ENCODE results near the gene POLR2A.

The POLR2A gene

DNA sequence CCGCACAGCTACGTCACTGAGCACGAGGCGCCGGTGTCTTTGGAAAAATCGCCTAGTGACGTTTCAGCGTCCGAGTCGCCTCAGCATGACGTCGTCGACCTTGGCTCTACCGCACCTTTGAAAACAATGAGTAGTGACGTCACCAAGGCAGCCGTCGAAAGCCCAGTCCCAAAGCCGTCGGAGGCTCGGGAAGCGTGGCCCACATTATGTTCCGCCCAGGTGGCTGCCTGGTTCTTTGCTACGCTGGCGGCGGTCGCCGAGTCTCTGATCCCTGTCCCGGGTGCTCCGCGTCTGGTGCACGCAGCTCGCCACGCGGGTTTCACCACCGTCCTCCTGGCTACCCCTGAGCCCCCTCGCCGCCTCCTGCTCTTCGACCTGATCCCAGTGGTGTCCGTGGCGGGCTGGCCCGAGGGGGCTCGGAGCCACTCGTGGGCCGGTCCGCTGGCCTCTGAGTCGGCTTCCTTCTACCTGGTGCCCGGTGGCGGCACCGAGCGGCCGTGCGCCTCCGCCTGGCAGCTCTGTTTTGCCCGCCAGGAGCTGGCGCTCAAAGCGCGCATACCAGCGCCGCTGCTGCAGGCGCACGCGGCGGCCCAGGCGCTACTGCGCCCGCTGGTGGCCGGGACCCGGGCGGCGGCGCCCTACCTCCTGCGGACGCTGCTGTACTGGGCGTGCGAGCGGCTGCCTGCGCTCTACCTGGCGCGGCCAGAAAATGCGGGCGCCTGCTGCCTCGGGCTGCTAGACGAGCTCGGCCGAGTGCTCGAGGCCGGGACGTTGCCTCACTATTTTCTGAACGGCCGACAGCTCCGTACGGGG, 47.4 kb upstream of the POLR2A start (continued):
- TF ChIP-seq KLF10 (tag by site-specific recombination; IDR thresholded peaks at IDR 0.05) (peak; percentile 45; the same call in 1 of the 2 replicates), ZNF324 (tag by site-specific recombination; IDR thresholded peaks at IDR 0.05) (no peak), ZNF335 (tag by site-specific recombination; conservative IDR thresholded peaks at IDR 0.05) (peak; percentile 71), ZNF184 (tag by site-specific recombination; IDR thresholded peaks at IDR 0.05) (no peak), ZNF2 (tag by site-specific recombination; IDR thresholded peaks at IDR 0.05) (peak; percentile 23; the same call in 1 of the 2 replicates), OSR2 (tag by site-specific recombination; IDR thresholded peaks at IDR 0.05) (peak; percentile 55; the same call in 1 of the 2 replicates), EGR2 (tag by site-specific recombination; IDR thresholded peaks at IDR 0.05; ENCODE audit: low read depth) (no peak), HOXA7 (CRISPR knock-in tag; IDR thresholded peaks at IDR 0.05; ENCODE audit: borderline replicate concordance) (no peak), ZNF155 (tag by site-specific recombination; IDR thresholded peaks at IDR 0.05) (no peak), ZEB2 (tag by site-specific recombination; IDR thresholded peaks at IDR 0.05) (0 out of 2 replicates have a peak, but pooled peaks have one; percentile 17), ZNF571 (tag by site-specific recombination; IDR thresholded peaks at IDR 0.05) (no peak), ZNF302 (tag by site-specific recombination; IDR thresholded peaks at IDR 0.05; ENCODE audit: low read depth) (no peak), ZNF292 (tag by site-specific recombination; IDR thresholded peaks at IDR 0.05; ENCODE audit: borderline replicate concordance, low read depth) (no peak), ZNF654 (tag by site-specific recombination; IDR thresholded peaks at IDR 0.05; ENCODE audit: low read depth) (peak; percentile 27; the same call in 1 of the 2 replicates), GLI2 (tag by site-specific recombination; IDR thresholded peaks at IDR 0.05; ENCODE audit: borderline replicate concordance, low read depth) (no peak), ZNF561 (tag by site-specific recombination; IDR thresholded peaks at IDR 0.05; ENCODE audit: borderline replicate concordance) (peak; percentile 91), ZNF521 (tag by site-specific recombination; IDR thresholded peaks at IDR 0.05) (no peak)
- TF ChIP-seq, protein P1, sequence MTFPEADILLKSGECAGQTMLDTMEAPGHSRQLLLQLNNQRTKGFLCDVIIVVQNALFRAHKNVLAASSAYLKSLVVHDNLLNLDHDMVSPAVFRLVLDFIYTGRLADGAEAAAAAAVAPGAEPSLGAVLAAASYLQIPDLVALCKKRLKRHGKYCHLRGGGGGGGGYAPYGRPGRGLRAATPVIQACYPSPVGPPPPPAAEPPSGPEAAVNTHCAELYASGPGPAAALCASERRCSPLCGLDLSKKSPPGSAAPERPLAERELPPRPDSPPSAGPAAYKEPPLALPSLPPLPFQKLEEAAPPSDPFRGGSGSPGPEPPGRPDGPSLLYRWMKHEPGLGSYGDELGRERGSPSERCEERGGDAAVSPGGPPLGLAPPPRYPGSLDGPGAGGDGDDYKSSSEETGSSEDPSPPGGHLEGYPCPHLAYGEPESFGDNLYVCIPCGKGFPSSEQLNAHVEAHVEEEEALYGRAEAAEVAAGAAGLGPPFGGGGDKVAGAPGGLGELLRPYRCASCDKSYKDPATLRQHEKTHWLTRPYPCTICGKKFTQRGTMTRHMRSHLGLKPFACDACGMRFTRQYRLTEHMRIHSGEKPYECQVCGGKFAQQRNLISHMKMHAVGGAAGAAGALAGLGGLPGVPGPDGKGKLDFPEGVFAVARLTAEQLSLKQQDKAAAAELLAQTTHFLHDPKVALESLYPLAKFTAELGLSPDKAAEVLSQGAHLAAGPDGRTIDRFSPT (tag by site-specific recombination; IDR thresholded peaks at IDR 0.05): peak; percentile 32; the same call in 1 of the 2 replicates
- TF ChIP-seq, protein P2, sequence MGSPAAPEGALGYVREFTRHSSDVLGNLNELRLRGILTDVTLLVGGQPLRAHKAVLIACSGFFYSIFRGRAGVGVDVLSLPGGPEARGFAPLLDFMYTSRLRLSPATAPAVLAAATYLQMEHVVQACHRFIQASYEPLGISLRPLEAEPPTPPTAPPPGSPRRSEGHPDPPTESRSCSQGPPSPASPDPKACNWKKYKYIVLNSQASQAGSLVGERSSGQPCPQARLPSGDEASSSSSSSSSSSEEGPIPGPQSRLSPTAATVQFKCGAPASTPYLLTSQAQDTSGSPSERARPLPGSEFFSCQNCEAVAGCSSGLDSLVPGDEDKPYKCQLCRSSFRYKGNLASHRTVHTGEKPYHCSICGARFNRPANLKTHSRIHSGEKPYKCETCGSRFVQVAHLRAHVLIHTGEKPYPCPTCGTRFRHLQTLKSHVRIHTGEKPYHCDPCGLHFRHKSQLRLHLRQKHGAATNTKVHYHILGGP (tag by site-specific recombination; IDR thresholded peaks at IDR 0.05): no peak
- TF ChIP-seq, protein P3, sequence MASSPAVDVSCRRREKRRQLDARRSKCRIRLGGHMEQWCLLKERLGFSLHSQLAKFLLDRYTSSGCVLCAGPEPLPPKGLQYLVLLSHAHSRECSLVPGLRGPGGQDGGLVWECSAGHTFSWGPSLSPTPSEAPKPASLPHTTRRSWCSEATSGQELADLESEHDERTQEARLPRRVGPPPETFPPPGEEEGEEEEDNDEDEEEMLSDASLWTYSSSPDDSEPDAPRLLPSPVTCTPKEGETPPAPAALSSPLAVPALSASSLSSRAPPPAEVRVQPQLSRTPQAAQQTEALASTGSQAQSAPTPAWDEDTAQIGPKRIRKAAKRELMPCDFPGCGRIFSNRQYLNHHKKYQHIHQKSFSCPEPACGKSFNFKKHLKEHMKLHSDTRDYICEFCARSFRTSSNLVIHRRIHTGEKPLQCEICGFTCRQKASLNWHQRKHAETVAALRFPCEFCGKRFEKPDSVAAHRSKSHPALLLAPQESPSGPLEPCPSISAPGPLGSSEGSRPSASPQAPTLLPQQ (tag by site-specific recombination; IDR thresholded peaks at IDR 0.05): 0 out of 2 replicates have a peak, but pooled peaks have one; percentile 18
- TF ChIP-seq, protein P4, sequence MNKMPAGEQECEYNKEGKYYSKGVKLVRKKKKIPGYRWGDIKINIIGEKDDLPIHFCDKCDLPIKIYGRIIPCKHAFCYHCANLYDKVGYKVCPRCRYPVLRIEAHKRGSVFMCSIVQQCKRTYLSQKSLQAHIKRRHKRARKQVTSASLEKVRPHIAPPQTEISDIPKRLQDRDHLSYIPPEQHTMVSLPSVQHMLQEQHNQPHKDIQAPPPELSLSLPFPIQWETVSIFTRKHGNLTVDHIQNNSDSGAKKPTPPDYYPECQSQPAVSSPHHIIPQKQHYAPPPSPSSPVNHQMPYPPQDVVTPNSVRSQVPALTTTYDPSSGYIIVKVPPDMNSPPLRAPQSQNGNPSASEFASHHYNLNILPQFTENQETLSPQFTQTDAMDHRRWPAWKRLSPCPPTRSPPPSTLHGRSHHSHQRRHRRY (tag by site-specific recombination; IDR thresholded peaks at IDR 0.05): no peak
- TF ChIP-seq, protein P5, sequence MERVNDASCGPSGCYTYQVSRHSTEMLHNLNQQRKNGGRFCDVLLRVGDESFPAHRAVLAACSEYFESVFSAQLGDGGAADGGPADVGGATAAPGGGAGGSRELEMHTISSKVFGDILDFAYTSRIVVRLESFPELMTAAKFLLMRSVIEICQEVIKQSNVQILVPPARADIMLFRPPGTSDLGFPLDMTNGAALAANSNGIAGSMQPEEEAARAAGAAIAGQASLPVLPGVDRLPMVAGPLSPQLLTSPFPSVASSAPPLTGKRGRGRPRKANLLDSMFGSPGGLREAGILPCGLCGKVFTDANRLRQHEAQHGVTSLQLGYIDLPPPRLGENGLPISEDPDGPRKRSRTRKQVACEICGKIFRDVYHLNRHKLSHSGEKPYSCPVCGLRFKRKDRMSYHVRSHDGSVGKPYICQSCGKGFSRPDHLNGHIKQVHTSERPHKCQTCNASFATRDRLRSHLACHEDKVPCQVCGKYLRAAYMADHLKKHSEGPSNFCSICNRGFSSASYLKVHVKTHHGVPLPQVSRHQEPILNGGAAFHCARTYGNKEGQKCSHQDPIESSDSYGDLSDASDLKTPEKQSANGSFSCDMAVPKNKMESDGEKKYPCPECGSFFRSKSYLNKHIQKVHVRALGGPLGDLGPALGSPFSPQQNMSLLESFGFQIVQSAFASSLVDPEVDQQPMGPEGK (tag by site-specific recombination; IDR thresholded peaks at IDR 0.05): no peak
- TF ChIP-seq, protein P6, sequence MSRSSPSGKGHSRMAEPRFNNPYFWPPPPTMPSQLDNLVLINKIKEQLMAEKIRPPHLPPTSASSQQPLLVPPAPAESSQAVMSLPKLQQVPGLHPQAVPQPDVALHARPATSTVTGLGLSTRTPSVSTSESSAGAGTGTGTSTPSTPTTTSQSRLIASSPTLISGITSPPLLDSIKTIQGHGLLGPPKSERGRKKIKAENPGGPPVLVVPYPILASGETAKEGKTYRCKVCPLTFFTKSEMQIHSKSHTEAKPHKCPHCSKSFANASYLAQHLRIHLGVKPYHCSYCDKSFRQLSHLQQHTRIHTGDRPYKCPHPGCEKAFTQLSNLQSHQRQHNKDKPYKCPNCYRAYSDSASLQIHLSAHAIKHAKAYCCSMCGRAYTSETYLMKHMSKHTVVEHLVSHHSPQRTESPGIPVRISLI (tag by site-specific recombination; IDR thresholded peaks at IDR 0.05): no peak
- TF ChIP-seq, protein P7, sequence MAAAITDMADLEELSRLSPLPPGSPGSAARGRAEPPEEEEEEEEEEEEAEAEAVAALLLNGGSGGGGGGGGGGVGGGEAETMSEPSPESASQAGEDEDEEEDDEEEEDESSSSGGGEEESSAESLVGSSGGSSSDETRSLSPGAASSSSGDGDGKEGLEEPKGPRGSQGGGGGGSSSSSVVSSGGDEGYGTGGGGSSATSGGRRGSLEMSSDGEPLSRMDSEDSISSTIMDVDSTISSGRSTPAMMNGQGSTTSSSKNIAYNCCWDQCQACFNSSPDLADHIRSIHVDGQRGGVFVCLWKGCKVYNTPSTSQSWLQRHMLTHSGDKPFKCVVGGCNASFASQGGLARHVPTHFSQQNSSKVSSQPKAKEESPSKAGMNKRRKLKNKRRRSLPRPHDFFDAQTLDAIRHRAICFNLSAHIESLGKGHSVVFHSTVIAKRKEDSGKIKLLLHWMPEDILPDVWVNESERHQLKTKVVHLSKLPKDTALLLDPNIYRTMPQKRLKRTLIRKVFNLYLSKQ (tag by site-specific recombination; IDR thresholded peaks at IDR 0.05; ENCODE audit: borderline replicate concordance): no peak

All from HEK293 (cell line).